Mammary epithelial cell (primary cell): ENCODE measurements around the gene FAM50A.

Source experiments
- EZH2 ChIP-seq: IDR thresholded peaks from 2 replicates; pipeline ENCODE4 v1.6.1; 2012; ENCODE audit warnings: low read length, inconsistent platforms, borderline replicate concordance
- TF ChIP-seq, protein P1 (sequence below), 2 donors: IDR thresholded peaks in 1 of 2; conservative IDR thresholded peaks in 1 of 2; 2 replicates each; pipeline ENCODE4 v1.5.1; 2011 to 2012; ENCODE audit warnings: inconsistent platforms in 2 of 2, low read length in 2 of 2, mild to moderate bottlenecking in 2 of 2, control low read depth in 1 of 2, low read depth in 1 of 2; ENCODE audit not compliant: insufficient read depth in 1 of 2; ENCODE audit errors: extremely low read depth in 1 of 2

DNA sequence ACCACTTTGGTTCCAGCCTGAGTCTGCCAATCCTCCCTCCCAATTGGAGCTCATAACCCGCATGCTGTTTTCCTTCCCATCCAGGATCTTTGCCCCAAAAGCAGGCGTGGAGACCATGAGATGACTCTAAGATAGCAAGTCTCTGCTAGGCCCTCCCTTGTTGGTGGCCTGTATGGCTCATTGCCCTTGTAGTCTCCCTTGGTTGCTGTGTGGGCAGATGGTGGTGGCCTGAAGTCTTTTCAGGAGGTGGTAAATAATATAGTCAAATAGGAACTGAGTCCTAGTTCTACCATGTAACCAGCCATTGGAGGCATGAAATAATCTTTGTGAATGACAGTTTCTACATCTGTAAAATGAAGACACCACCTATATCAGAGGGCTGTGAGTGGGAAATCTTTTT, 14.2 kb upstream of the FAM50A start:
- TF ChIP-seq, protein P1, sequence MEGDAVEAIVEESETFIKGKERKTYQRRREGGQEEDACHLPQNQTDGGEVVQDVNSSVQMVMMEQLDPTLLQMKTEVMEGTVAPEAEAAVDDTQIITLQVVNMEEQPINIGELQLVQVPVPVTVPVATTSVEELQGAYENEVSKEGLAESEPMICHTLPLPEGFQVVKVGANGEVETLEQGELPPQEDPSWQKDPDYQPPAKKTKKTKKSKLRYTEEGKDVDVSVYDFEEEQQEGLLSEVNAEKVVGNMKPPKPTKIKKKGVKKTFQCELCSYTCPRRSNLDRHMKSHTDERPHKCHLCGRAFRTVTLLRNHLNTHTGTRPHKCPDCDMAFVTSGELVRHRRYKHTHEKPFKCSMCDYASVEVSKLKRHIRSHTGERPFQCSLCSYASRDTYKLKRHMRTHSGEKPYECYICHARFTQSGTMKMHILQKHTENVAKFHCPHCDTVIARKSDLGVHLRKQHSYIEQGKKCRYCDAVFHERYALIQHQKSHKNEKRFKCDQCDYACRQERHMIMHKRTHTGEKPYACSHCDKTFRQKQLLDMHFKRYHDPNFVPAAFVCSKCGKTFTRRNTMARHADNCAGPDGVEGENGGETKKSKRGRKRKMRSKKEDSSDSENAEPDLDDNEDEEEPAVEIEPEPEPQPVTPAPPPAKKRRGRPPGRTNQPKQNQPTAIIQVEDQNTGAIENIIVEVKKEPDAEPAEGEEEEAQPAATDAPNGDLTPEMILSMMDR (conservative IDR thresholded peaks at IDR 0.05 in 1 of 2, IDR thresholded peaks at IDR 0.05 in 1 of 2; ENCODE audit: extremely low read depth in 1 of 2, insufficient read depth in 1 of 2, low read depth in 1 of 2, low read length in 2 of 2) = no peak
- no peak for TF ChIP-seq EZH2
